K562 (cell line): ENCODE results near the gene CST3. TPM values are rescaled to one million over a fixed set of nuclear protein-coding genes. Genes with fewer than 3 reads are reported as not detected.

Experiments used
- BCL6 ChIP-seq: fragments of 250-450 bp; sonication (Bioruptor Pico); IDR thresholded peaks from 2 replicates; pipeline ENCODE4 v1.4.0; 2020
- CSDE1 ChIP-seq, 2 experiments: fragments of 450-650 bp; IDR thresholded peaks; 2 replicates each; pipeline ENCODE4 v1.6.1; 2016; ENCODE audit warnings: mild to moderate bottlenecking in 1 of 2
- ELF1 ChIP-seq: fragments of 200-800 bp; sonication (Bioruptor generic); IDR thresholded peaks from 2 replicates; pipeline ENCODE4 v1.6.1; 2016; ENCODE audit warnings: missing genetic modification characterization, missing compliant biosample characterization
- ESRRB ChIP-seq: fragments of 250-450 bp; sonication (Bioruptor Pico); IDR thresholded peaks from 2 replicates; pipeline ENCODE4 v1.5.0; 2020; ENCODE audit warnings: mild to moderate bottlenecking, moderate library complexity, borderline replicate concordance
- FUS ChIP-seq: fragments of 200-400 bp; formaldehyde crosslinking; optimal IDR thresholded peaks from 2 replicates; pipeline ENCODE3; 2017; ENCODE audit warnings: low read depth, low read length
- GATAD2B ChIP-seq: fragments of 450-650 bp; IDR thresholded peaks from 2 replicates; pipeline ENCODE4 v1.6.1; 2017; ENCODE audit warnings: mild to moderate bottlenecking, borderline replicate concordance
- OTX1 ChIP-seq: fragments of 450-650 bp; formaldehyde crosslinking; IDR thresholded peaks from 2 replicates; pipeline ENCODE4 v1.4.0; 2022; ENCODE audit warnings: mild to moderate bottlenecking
- PTBP1 ChIP-seq: fragments of 200-400 bp; formaldehyde crosslinking; IDR thresholded peaks from 2 replicates; pipeline ENCODE4 v1.6.1; 2017; ENCODE audit warnings: low read depth, low read length
- RUNX1 ChIP-seq: sonication (generic); IDR thresholded peaks from 2 replicates; pipeline ENCODE4 v1.6.1; 2016; ENCODE audit warnings: antibody characterized with exemption, low read depth
- SRSF1 ChIP-seq: fragments of 200-400 bp; formaldehyde crosslinking; IDR thresholded peaks from 2 replicates; pipeline ENCODE4 v1.6.1; 2017; ENCODE audit warnings: mild to moderate bottlenecking, low read depth, low read length, moderate library complexity
- TAF7 ChIP-seq: fragments of 450-650 bp; IDR thresholded peaks from 2 replicates; pipeline ENCODE4 v1.6.1; 2016; ENCODE audit warnings: missing genetic modification characterization, missing compliant biosample characterization
- TRIM24 ChIP-seq, 2 experiments: fragments of 450-650 bp; IDR thresholded peaks; 2 replicates each; pipeline ENCODE4 v1.6.1; 2016
- ZNF384 ChIP-seq: IDR thresholded peaks from 2 replicates; pipeline ENCODE4 v1.6.1; 2012; ENCODE audit warnings: low read depth, low read length, improper control_type of control experiment
- ZNF551 ChIP-seq: fragments of 250-450 bp; sonication (Bioruptor Pico); IDR thresholded peaks from 2 replicates; pipeline ENCODE4 v1.5.0; 2021; ENCODE audit warnings: mild to moderate bottlenecking, moderate library complexity
- ZNF699 ChIP-seq: fragments of 250-450 bp; sonication (Bioruptor Pico); IDR thresholded peaks from 2 replicates; pipeline ENCODE4 v1.8.0; 2021; ENCODE audit warnings: mild to moderate bottlenecking, moderate library complexity; ENCODE audit not compliant: insufficient replicate concordance
- ZNF785 ChIP-seq: fragments of 250-450 bp; sonication (Bioruptor Pico); IDR thresholded peaks from 2 replicates; pipeline ENCODE4 v1.4.0; 2020; ENCODE audit warnings: mild to moderate bottlenecking
- ZNF830 ChIP-seq: fragments of 250-450 bp; sonication (Bioruptor Pico); IDR thresholded peaks from 2 replicates; pipeline ENCODE4 v1.5.0; 2021; ENCODE audit warnings: mild to moderate bottlenecking
- polyA plus RNA-seq, 8 experiments: library from polyadenylated mRNA; depleted of rRNA in 4 of 8; stranded (reverse) in 5 of 8; unstranded in 3 of 8; fragments of >200 nt; fragmentation: Nextera tagmentation in 2 of 8; fragmentation: Illumina TruSeq in 1 of 8; extraction: Ambion mirVana in 2 of 8; extraction: Trizol in 1 of 8; gene quantifications; 2 replicates each; pipeline versions ENCODE4 v1.2.1 to v1.2.3, GENCODE V29; 2011 to 2014; ENCODE audit warnings: inconsistent platforms in 1 of 8, missing spikeins in 1 of 8
- total RNA-seq, 7 experiments: library from RNA; depleted of rRNA in 6 of 7; stranded (reverse); fragments of >200 nt in 6 of 7; fragmentation: Illumina TruSeq in 2 of 7; extraction: Trizol in 2 of 7; gene quantifications; 2 replicates each; pipeline versions ENCODE4 v1.2.1 to v1.2.3, GENCODE V29; 2011 to 2021; ENCODE audit warnings: low replicate concordance in 1 of 7
- TF ChIP-seq, protein P1 (sequence below), 2 experiments: fragments of 450-650 bp; IDR thresholded peaks; 2 replicates each; pipeline ENCODE4 v1.6.1; 2016
- TF ChIP-seq, protein P2 (sequence below): fragments of 450-650 bp; formaldehyde crosslinking; conservative IDR thresholded peaks from 2 replicates; pipeline ENCODE4 v1.4.0; 2022; ENCODE audit warnings: mild to moderate bottlenecking, missing genetic modification characterization
- TF ChIP-seq, protein P3 (sequence below): fragments of 450-650 bp; conservative IDR thresholded peaks from 2 replicates; pipeline ENCODE4 v1.6.1; 2016; ENCODE audit warnings: missing genetic modification characterization, low read depth, mild to moderate bottlenecking, control low read depth, missing compliant biosample characterization
- TF ChIP-seq, protein P4 (sequence below): sonication (generic); formaldehyde crosslinking; IDR thresholded peaks from 2 replicates; pipeline ENCODE4 v1.8.0; 2022; ENCODE audit warnings: mild to moderate bottlenecking, missing genetic modification reagents
- TF ChIP-seq, protein P5 (sequence below): sonication (generic); formaldehyde crosslinking; IDR thresholded peaks from 2 replicates; pipeline ENCODE4 v1.5.0; 2020; ENCODE audit warnings: missing genetic modification reagents

Gene CST3
- total and polyA plus RNA-seq, 9 of the 15 experiments (the other 6 are each of a cell fraction or from before 2014, with no cell fraction given): 8.7 to 113 (median 48.5) TPM

DNA sequence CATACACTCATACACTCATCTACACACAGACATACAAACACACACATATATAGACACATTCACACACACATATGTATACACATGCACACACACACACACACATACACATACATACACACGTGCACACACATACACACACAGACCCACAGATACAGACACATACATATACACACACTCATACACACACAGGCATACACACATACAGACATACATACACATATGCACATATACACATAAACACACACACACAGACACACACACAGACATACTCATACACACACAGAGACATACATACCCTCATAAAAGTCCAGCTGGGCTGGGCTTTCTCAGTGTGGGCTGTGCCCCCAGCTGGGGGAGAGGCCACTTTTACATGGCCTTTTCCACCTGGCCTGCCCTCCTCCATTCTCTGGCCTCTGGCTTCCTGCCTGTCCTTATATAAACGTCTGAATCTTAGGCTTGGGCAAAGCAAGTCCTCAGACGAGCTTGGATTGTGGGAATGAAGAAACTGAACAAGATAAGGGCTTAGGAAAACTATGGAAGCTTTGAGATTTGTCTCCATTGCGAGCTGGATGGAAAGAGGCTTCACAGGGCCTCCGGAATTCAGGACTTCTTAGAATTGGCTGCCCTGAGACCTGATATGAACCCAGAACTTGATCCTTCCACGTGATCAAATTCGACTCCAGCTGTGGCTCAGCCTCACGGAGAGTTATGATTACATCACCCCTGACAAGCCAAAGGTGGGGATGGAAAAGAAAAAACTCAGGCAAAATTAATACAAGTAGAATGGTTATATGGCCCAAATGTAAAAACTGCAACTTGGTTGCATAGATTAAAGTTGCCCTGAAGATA lies 22.5 kb upstream of the CST3 start (continued):
- TF ChIP-seq, protein P1, sequence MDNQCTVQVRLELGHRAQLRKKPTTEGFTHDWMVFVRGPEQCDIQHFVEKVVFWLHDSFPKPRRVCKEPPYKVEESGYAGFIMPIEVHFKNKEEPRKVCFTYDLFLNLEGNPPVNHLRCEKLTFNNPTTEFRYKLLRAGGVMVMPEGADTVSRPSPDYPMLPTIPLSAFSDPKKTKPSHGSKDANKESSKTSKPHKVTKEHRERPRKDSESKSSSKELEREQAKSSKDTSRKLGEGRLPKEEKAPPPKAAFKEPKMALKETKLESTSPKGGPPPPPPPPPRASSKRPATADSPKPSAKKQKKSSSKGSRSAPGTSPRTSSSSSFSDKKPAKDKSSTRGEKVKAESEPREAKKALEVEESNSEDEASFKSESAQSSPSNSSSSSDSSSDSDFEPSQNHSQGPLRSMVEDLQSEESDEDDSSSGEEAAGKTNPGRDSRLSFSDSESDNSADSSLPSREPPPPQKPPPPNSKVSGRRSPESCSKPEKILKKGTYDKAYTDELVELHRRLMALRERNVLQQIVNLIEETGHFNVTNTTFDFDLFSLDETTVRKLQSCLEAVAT (IDR thresholded peaks at IDR 0.05): peak in 1 of 2 experiments; percentile 53; a peak in 1 of 4 replicates
- TF ChIP-seq TRIM24 (IDR thresholded peaks at IDR 0.05): peak in 1 of 2 experiments; percentile 43; a peak in 2 of 4 replicates
- no peak for TF ChIP-seq FUS
- no peak for TF ChIP-seq BCL6 (CRISPR knock-in tag)
- TF ChIP-seq, protein P2, sequence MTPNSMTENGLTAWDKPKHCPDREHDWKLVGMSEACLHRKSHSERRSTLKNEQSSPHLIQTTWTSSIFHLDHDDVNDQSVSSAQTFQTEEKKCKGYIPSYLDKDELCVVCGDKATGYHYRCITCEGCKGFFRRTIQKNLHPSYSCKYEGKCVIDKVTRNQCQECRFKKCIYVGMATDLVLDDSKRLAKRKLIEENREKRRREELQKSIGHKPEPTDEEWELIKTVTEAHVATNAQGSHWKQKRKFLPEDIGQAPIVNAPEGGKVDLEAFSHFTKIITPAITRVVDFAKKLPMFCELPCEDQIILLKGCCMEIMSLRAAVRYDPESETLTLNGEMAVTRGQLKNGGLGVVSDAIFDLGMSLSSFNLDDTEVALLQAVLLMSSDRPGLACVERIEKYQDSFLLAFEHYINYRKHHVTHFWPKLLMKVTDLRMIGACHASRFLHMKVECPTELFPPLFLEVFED (CRISPR knock-in tag): no peak
- TF ChIP-seq GATAD2B: no peak
- TF ChIP-seq, protein P3, sequence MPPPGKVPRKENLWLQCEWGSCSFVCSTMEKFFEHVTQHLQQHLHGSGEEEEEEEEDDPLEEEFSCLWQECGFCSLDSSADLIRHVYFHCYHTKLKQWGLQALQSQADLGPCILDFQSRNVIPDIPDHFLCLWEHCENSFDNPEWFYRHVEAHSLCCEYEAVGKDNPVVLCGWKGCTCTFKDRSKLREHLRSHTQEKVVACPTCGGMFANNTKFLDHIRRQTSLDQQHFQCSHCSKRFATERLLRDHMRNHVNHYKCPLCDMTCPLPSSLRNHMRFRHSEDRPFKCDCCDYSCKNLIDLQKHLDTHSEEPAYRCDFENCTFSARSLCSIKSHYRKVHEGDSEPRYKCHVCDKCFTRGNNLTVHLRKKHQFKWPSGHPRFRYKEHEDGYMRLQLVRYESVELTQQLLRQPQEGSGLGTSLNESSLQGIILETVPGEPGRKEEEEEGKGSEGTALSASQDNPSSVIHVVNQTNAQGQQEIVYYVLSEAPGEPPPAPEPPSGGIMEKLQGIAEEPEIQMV (tag): no peak
- no peak for TF ChIP-seq ESRRB (CRISPR knock-in tag)
- TF ChIP-seq RUNX1: no peak
- TF ChIP-seq CSDE1 (IDR thresholded peaks at IDR 0.05): no peak
- no peak for TF ChIP-seq PTBP1
- no peak for TF ChIP-seq ZNF551
- no peak for TF ChIP-seq TAF7
- TF ChIP-seq ELF1: no peak
- TF ChIP-seq, protein P4, sequence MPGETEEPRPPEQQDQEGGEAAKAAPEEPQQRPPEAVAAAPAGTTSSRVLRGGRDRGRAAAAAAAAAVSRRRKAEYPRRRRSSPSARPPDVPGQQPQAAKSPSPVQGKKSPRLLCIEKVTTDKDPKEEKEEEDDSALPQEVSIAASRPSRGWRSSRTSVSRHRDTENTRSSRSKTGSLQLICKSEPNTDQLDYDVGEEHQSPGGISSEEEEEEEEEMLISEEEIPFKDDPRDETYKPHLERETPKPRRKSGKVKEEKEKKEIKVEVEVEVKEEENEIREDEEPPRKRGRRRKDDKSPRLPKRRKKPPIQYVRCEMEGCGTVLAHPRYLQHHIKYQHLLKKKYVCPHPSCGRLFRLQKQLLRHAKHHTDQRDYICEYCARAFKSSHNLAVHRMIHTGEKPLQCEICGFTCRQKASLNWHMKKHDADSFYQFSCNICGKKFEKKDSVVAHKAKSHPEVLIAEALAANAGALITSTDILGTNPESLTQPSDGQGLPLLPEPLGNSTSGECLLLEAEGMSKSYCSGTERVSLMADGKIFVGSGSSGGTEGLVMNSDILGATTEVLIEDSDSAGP: no peak
- TF ChIP-seq OTX1 (CRISPR knock-in tag): 0 out of 2 replicates have a peak, but pooled peaks have one; percentile 40
- TF ChIP-seq ZNF699 (CRISPR knock-in tag): no peak
- no peak for TF ChIP-seq SRSF1
- TF ChIP-seq ZNF384: no peak
- TF ChIP-seq ZNF785 (CRISPR knock-in tag): no peak
- TF ChIP-seq, protein P5, sequence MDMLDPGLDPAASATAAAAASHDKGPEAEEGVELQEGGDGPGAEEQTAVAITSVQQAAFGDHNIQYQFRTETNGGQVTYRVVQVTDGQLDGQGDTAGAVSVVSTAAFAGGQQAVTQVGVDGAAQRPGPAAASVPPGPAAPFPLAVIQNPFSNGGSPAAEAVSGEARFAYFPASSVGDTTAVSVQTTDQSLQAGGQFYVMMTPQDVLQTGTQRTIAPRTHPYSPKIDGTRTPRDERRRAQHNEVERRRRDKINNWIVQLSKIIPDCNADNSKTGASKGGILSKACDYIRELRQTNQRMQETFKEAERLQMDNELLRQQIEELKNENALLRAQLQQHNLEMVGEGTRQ (CRISPR knock-in tag): peak; percentile 62
- no peak for TF ChIP-seq ZNF830 (CRISPR knock-in tag)
